OCI-LY3 (cell line): ENCODE data around the gene FBN3.
"Not testable (repeated sequence)": the region's sequence is repeated elsewhere in the genome, so short reads cannot be mapped to it uniquely, and the experiment has no call there.

ENCODE experiments used
- H2AFZ ChIP-seq: fragments of 200-600, 300-600 bp; shearing (Covaris generic); 2 replicates; pipeline ENCODE4 v1.6.0; 2014; ENCODE audit warnings: antibody characterized with exemption, low read depth, low read length
- H3K27ac ChIP-seq: fragments of 200-600, 300-600 bp; sonication (generic); 2 replicates; pipeline ENCODE4 v1.5.1; 2014; ENCODE audit warnings: mild to moderate bottlenecking, low read length, moderate library complexity, mixed read lengths
- H3K27me3 ChIP-seq: fragments of 200-600, 300-600 bp; sonication (generic); 2 replicates; pipeline ENCODE4 v1.6.1; 2014; ENCODE audit warnings: low read depth, low read length, mixed read lengths
- H3K36me3 ChIP-seq: fragments of 200-600, 300-600 bp; sonication (generic); replicated peaks from 2 replicates; pipeline ENCODE3; 2014; ENCODE audit warnings: low read depth, low read length, mixed read lengths
- H3K4me1 ChIP-seq: fragments of 300-600, 200-600 bp; sonication (generic); 2 replicates; pipeline ENCODE4 v1.6.1; 2014; ENCODE audit warnings: low read length, mixed read lengths
- H3K4me2 ChIP-seq: fragments of 200-600, 300-600 bp; sonication (generic); 2 replicates; pipeline ENCODE4 v1.6.1; 2014; ENCODE audit warnings: low read length, mixed read lengths
- H3K4me3 ChIP-seq: fragments of 300-600, 200-600 bp; sonication (generic); 2 replicates; pipeline ENCODE4 v1.5.1; 2014; ENCODE audit warnings: antibody characterized with exemption, mild to moderate bottlenecking, low read length, moderate library complexity
- H3K79me2 ChIP-seq: fragments of 300-600, 200-600 bp; shearing (Covaris generic); 2 replicates; pipeline ENCODE4 v1.6.1; 2014; ENCODE audit warnings: mild to moderate bottlenecking, low read length, mixed read lengths
- H3K9ac ChIP-seq: fragments of 300-600, 200-600 bp; shearing (Covaris generic); 2 replicates; pipeline ENCODE4 v1.6.0; 2014; ENCODE audit warnings: mild to moderate bottlenecking, low read length, moderate library complexity
- H3K9me3 ChIP-seq: fragments of 200-600, 300-600 bp; shearing (Covaris generic); 2 replicates; pipeline ENCODE4 v1.6.1; 2014; ENCODE audit warnings: low read length, mixed read lengths; ENCODE audit not compliant: insufficient read depth
- H4K20me1 ChIP-seq: fragments of 200-600, 300-600 bp; sonication (generic); 2 replicates; pipeline ENCODE4 v1.6.1; 2016; ENCODE audit warnings: low read length, mixed read lengths; ENCODE audit not compliant: insufficient read depth
- EZH2phosphoT487 ChIP-seq: fragments of 200-600 bp; shearing (Covaris generic); IDR thresholded peaks from 2 replicates; pipeline ENCODE4 v1.6.1; 2018; ENCODE audit warnings: antibody characterized with exemption, mixed run types, low read depth
- TF ChIP-seq, protein P1 (sequence below): fragments of 200-600, 300-600 bp; sonication (generic); IDR thresholded peaks from 2 replicates; pipeline ENCODE4 v1.5.1; 2014; ENCODE audit warnings: antibody characterized with exemption, low read length, low read depth

The FBN3 gene

DNA sequence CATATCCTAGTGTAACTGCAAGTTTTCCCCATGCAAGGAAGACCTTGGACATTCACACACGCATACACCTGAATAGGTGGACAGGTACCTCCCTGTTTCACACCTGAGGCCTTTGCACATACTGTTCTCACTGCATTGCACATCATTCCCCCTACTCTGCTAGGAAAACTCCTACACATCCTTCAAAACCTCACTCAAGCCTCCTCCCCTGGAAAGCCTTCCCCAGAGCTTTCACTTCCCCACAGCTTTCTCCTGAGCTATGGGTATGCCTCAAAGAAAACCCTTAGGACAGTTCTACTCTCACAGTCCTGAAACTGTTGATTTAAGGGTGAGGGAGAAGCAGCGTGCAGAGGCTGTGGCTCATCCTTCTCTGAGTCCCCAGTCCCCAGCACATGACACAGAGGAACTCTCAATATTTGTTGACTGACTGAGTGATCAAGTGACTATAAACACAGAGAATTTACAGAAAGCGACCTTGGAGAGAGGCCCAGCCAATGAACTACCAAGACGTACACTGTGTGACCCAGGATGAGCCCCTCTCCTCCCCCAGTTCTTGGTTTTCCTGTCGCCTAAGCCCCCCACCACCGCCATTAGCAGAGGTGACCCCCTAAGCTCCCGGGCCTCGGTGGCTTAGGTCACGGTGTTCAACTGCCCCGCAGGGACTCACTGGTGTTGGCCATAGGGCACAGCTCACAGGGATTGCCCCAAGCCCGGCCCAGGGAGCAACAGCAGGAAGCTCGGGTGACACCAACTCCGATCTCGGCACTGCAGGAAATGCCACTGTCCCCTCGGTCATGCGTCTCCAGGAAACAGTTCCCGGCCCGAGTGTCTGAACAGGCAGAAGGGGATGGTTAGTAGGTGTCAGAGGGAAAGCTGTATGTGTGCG is 40.6 kb downstream of the FBN3 start:
- Histone ChIP-seq H3K9ac (no peak overlapping the region), H3K79me2 (no peaks in the 10 kb centered on the region), H3K4me2 (no peak overlapping the region), H3K27ac (no peak overlapping the region), H3K27me3 (no peaks in the 10 kb centered on the region), H3K4me3 (no peak overlapping the region), H2AFZ (no peak overlapping the region), H4K20me1 (no peaks in the 10 kb centered on the region), H3K4me1 (peaks cover 9% of the 10 kb centered on the region), H3K36me3 (no peaks in the 10 kb centered on the region), H3K9me3 (no peaks in the 10 kb centered on the region)
- TF ChIP-seq EZH2phosphoT487, result no peak
- TF ChIP-seq, protein P1, sequence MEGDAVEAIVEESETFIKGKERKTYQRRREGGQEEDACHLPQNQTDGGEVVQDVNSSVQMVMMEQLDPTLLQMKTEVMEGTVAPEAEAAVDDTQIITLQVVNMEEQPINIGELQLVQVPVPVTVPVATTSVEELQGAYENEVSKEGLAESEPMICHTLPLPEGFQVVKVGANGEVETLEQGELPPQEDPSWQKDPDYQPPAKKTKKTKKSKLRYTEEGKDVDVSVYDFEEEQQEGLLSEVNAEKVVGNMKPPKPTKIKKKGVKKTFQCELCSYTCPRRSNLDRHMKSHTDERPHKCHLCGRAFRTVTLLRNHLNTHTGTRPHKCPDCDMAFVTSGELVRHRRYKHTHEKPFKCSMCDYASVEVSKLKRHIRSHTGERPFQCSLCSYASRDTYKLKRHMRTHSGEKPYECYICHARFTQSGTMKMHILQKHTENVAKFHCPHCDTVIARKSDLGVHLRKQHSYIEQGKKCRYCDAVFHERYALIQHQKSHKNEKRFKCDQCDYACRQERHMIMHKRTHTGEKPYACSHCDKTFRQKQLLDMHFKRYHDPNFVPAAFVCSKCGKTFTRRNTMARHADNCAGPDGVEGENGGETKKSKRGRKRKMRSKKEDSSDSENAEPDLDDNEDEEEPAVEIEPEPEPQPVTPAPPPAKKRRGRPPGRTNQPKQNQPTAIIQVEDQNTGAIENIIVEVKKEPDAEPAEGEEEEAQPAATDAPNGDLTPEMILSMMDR, result no peak

DNA sequence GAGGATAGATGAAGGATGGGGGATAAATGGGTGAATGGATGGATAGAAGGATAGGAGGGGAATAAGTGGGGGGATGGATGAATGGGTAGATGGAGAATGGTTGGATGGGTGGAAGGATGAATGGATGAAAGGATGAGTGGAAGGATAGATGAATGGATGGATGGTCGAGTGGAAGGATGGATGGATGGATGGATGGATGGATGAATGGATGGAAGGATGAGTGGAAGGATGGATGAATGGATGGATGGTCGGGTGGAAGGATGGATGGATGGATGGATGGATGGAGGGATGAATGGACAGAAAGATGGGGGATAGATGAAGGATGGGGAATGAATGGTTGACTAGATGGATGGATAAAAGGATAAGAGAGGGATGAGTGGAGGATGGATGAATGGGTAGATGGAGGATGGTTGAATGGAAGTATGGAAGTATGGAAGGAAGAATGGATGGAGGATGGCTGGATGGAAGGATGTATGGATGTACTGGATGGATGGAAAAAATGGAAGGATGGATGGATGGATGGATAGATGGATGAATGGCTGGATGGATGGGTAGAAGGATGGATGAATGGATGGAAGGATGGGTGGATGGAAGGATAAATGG is 42.0 kb downstream of the FBN3 start:
- Histone ChIP-seq H3K27ac (no peak overlapping the region), H3K9ac (no peak overlapping the region), H3K4me2 (no peak overlapping the region), H3K36me3 (no peaks in the 10 kb centered on the region), H3K79me2 (no peaks in the 10 kb centered on the region), H2AFZ (no peak overlapping the region), H3K27me3 (no peaks in the 10 kb centered on the region), H3K4me1 (no peaks in the 10 kb centered on the region), H3K9me3 (no peaks in the 10 kb centered on the region), H3K4me3 (no peak overlapping the region), H4K20me1 (no peaks in the 10 kb centered on the region)
- TF ChIP-seq EZH2phosphoT487, result no peak
- TF ChIP-seq, protein P1, result no peak

DNA sequence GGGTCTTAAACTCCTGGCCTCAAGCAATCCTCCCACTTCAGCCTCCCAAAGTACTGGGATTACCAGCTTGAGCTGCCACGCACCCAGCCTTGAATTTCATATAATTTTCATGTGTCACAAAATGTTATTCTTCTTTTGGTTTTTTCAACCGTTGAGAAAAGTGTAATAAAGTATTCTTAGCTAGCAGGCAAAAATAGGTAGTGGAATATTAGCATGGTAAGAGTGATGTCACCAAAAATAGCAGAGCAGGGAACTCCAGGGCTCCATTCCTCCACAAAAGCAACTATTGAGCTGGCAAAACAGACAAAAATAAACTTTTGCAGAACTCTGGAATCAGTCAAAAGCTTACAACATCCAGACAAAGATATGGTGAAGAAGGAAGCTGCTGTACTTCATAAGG is 43.9 kb downstream of the FBN3 start:
- no peak overlapping the region for H3K4me2 ChIP-seq
- H3K79me2 ChIP-seq, result no peaks in the 10 kb centered on the region
- no peaks in the 10 kb centered on the region for H3K4me1 ChIP-seq
- no peaks in the 10 kb centered on the region; the same call in 1 of the 2 replicates for H3K27me3 ChIP-seq
- no peak overlapping the region for H2AFZ ChIP-seq
- no peak overlapping the region for H3K4me3 ChIP-seq
- H4K20me1 ChIP-seq, result no peaks in the 10 kb centered on the region
- TF ChIP-seq EZH2phosphoT487, result no peak
- TF ChIP-seq, protein P1, result no peak
- H3K9ac ChIP-seq, result no peak overlapping the region
- H3K36me3 ChIP-seq, result no peaks in the 10 kb centered on the region
- H3K27ac ChIP-seq, result no peak overlapping the region
- no peaks in the 10 kb centered on the region for H3K9me3 ChIP-seq

DNA sequence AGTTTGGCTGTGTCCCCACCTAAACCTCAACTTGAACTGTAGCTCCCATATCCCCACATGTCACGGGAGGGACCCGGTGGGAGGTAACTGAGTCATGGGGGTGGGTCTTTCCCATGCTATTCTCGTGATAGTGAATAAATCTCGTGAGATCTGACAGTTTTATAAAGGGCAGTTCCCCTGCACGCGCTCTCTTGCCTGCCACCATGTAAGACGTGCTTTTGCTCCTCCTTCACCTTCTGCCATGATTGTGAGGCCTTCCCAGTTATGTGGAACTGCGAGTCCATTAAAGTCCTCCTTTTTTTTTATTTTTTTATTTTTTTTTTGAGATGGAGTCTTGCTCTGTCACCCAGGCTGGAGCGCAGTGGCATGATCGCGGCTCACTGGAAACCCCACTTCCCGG is 47.5 kb downstream of the FBN3 start:
- H4K20me1 ChIP-seq, H3K4me3 ChIP-seq, H3K9me3 ChIP-seq, H3K27ac ChIP-seq, H3K9ac ChIP-seq, H3K79me2 ChIP-seq, H2AFZ ChIP-seq, H3K27me3 ChIP-seq, H3K4me2 ChIP-seq, H3K4me1 ChIP-seq, H3K36me3 ChIP-seq: not testable (repeated sequence)
